OCI-LY7 (cell line): ENCODE results near the gene FBXL16.

ENCODE experiments used
- CTCF ChIP-seq: fragments of 200-600 bp; sonication (generic); conservative IDR thresholded peaks from 2 replicates; pipeline ENCODE4 v1.5.1; 2014; ENCODE audit warnings: mild to moderate bottlenecking, antibody characterized with exemption, low read length, moderate library complexity, mixed read lengths
- EZH2phosphoT487 ChIP-seq: fragments of 200-600 bp; sonication (generic); IDR thresholded peaks from 2 replicates; pipeline ENCODE4 v1.6.1; 2018; ENCODE audit warnings: low read depth, borderline replicate concordance, mild to moderate bottlenecking, mixed run types, antibody characterized with exemption, low read length, moderate library complexity, mixed read lengths

DNA sequence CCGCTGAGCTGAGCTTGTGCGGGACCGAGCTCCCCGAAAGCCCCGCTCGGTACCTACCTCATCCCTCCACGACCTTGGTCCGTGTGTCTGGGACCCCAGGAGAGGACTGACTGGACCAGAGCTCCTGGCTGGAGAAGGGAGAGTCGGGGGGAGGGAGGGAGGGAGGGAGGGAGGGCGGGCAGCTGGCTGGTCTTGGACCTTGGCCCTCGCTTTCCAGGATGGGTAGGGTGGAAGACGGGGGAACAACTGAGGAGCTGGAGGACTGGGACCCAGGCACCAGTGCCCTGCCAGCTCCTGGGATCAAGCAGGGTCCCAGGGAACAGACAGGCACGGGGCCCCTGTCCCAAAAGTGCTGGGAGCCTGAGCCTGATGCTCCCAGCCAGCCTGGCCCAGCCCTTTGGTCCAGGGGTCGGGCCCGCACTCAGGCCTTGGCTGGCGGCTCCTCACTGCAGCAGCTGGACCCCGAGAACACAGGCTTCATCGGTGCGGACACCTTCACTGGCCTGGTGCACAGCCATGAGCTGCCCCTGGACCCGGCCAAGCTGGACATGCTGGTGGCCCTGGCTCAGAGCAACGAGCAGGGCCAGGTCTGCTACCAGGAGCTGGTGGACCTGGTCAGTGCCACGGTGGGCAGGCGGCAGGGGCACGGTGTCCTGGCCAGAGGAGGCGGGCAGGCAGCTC, 29.6 kb downstream of the FBXL16 start:
- TF ChIP-seq CTCF (no peak), EZH2phosphoT487 (no peak)
